HG02623 (cell line): ENCODE results near the gene ZNF48.
A peak's percentile ranks its signal among the peaks of the same experiment; 100 is the strongest.

Experiments
- ATAC-seq: cut with Tn5 transposase; IDR thresholded peaks from one replicate; pipeline ENCODE4 v1.9.1; 2021; ENCODE audit warnings: moderate library complexity; ENCODE audit not compliant: unreplicated experiment

The ZNF48 gene

DNA sequence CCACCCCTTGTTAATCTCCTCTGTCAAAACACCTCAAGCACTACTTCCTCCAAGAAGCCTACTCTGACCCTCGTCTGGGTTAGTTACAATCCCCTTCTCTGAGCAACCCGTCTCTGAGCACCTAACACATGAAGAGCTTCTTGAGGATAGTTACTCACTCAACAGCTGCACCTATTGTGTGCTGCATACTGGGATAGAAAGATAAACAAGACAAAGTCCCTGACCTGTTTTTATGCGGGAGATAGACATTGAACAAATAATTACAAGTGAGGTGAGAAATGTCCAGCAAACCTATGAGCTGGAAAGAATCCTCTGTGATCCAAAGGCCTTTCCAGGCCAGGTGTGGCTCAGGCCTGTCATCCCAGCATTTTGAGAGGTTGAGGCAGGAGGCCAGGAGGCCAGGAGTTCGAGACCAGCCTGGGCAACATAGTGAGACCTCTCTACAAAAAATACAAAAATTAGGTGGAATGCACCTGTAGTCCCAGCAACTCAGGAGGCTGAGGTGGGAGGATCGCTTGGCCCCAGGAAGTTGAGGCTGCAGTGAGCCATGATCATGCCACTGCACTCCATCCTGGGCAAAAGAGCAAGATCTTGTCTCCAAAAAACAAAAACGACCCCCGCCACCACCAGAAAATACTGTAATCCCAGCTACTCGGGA lies 6.7 kb downstream of the ZNF48 start:
- ATAC-seq, result no peak

DNA sequence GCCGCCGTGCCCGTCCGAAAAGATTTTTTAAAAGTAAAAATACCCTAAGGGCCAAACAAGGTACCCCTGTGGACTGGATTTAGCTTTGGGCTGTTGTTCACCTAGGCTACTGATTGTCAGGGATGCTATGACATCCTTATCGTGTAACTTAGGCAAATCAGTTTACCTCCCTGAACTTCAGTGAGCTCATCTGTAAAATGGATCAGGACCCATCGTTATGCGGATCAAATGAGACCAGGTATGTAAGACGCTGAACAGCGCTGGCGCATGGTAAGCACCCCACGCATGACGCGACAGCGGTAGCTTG lies 11.5 kb downstream of the ZNF48 start:
- no peak for ATAC-seq

DNA sequence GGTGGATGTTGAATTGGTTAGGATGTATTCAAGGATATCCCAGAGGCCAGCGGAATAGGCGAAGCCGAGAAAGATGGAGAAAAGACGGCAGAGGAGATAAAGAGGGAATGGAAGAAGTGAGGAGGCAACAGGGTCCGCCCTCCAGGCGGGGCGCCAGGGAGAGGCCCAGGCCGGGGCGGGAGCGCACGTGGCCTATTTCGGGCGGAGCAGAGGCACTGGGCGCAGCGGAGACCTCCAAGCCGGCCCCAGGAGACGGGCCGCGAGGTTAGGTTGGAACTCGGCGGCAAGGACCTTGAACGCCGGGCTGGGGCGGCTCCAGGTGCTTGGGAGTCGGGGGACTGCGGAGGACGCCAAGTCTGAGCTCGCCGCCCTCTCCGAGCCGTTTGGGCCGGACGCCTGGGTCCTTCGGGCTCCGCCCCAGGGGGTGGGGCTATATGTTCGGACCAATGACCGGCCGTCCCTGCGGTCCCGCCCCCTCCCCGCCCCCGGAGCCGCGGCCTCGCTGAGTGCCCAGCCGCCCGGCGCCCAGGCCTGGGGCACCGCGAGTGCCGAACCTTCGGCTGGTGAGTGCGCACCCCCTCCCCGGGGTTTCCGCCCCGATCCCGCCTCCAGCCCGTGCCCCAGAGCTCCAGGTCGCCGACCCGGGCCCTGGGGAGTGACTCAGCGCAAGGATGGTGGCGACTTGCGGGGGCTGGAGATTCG lies 12.0 kb downstream of the ZNF48 start, which contains the start of gene ZNF771:
TSS of gene ZNF771 (plus strand) at position 505 of the 702 bp plus-strand sequence. CDS start 448 bp downstream, outside the sequence.
- ATAC-seq, result peak; percentile 80

DNA sequence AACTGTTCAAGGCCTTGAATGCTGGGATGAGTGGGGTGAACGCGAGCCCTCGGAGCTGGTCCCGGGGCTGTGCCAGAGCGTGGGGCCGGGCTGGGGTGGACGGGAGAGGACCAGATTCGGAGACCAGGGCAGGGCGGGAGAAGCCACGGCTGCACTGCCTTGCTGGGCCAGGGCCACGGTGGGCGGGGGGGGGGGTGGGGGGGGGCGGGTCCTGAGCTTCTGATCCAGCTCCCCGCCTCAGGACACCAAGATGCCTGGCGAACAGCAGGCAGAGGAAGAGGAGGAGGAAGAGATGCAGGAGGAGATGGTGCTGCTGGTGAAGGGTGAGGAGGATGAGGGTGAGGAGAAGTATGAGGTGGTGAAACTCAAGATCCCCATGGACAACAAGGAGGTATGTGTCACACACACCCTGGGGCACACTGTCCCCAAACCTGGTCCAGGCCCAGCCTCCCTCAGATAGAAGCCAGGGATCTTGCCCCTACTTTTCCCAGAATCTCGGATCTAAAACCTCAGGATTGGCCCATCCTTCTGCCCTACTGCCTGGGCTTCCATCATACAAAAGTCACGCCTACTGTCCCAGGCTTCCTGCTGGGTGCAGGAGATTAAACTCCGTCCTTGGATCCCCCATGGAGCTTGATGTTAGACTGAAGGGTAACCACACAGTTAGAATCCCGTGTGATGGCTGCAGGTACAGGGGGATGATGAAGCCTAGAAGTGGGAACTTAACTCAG lies 12.7 kb downstream of the ZNF48 start:
- ATAC-seq, result no peak

DNA sequence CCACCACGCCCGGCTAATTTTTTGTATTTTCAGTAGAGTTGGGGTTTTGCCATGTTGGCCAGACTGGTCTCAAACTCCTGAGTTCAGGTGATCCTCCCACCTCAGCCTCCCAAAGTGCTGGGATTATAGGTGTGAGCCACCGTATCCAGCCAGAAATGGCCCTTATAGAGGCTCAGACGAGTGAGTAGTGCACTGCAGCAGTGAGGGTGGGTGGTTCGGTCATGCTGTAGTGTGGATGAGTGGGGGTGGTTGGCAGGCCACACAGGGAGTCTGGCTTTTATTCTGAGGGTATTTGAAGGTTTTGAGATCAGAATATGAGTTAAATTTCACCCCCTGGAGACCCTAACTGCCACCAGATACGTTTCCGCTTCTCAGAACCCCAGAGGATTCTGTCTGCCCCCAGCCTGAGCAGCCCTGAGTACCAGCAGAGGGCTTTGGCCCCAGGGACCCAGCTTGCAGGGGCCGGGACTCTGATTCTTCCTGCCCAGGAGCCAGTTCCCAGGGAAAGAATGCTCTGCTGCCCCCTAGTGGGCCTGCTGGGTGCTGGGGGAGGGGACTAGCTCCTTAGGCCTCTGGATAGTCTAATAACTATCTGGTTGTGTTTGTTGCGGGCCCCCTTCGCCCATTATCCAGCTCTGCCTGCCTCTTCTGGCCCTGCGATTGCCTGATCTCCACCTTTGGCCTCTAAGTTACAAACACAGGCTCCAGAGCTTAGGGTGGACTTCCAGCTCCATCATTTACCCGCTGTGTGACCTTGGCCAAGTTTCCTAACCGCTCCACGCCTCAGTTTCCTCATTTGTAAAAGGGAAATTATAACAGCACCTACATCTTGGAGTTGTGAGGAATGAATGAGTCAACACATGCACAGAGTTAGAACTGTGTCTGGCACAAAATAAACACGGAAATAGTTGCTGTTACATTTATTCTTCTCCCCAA lies 14.2 kb downstream of the ZNF48 start:
- peak; percentile 49 for ATAC-seq

DNA sequence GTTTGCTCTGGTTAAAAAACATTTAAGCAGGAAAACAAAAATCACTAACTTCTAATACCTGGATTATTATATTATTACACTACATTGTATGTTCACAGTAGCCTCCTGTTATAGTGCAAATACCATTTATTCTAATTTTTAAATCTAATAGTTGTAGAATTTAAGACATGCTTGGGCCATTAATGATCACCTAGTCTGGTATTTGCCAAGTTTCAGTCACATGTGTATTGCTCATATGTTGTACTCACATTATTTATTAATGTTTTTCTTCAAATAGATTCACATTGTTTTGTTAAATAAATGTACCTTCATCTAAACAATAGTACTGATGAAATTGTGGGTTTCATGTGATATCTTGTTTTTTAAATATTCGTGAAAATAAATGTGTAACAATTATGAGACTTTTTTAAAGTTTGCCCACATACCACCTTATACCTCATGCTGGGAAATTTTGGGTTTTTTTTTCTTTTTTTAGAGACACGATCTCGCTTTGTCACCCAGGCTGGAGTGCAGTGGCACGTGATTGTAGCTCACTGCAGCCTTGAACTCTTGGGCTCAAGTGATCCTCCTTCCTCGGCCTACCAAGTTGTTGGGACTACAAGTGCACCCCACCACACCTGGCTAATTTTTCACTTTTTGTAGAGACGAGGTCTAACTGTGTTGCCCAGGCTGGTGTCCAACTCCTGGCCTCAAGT lies 18.0 kb downstream of the ZNF48 start:
- no peak for ATAC-seq

DNA sequence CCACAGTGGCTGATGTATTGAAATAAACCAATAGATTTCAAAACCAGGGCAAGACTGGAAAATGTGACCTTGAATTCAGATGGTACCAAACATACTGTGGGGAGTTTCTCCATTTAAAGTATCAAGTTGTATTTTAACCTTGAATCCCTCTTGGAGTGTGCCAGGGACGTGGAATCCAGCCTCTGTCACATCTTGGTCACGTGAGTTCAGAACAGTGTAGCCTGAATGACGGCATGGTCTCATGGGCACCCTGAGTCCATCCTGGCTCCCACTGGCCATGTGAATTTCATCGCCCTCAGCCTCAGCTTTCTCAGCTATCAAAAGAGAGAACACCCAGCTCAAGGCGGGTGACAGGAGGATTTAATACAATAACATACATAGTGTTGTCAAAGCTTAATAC lies 18.9 kb downstream of the ZNF48 start:
- no peak for ATAC-seq

DNA sequence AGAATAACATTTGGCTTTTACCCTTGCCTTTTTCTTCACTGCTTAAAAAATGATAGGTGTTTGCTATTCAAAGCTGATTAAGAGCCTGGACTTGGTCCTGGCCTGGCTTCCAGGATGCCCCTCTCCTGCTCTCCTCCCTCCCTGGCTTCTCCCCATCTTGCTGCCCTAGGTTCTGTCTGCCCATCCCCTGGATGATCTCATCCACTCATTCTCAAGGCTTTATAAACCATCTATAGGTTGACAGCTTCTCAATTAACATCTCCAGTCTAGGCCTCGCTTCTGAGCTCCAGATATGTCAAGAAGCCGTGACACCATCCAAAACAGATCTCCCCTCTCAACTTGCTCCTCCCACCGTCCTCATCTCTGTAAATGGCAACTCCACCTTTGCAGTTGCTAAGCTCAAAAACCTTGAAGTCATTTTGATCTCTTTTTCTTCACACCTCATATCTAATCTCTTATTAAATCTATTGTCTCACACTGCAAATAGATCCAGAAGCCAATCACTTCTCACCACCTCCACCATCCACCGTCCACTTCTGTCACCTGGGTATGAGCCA lies 20.9 kb downstream of the ZNF48 start:
- no peak for ATAC-seq

DNA sequence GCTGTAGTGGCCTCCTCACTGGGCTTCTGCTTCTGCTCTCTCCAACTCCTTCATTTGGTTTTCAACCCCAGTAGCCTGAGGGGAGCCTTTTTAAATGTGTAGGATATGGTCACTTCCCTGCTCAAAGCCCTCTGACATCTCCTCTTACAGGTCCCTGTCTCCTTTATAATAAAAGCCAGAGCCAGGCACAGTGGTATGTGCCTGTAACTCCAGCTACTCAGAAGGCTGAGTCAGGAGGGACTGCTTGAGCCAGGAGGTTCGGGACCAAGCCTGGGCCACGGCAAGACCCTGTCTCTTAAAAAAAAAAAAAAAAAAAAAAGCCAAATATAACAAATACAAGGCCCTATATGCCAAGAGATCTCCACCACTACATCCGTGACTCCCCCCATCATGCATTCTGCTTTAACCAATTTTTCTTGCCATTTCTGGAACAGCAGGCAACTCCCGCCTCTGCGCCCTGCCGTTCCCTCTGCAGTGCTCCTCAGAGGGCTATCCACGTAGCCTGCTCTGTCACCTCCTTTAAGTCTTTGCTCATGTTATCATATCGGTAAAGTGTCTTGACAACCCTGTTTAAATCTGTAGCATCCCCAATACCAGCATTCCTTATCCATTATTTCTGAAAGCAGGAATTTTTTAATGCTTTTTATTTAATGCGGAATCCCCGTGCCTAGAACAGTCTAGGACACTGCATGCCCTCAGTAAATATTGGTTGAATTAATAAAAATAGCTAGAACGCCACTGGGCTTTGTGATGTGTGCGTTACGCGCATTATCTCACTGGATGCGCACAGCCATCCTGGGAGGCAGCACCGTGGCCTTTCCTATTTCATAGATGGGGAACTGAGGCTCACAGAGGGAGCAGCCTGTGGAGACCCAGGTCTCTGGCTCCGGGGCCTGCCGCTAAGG lies 21.7 kb downstream of the ZNF48 start:
- no peak for ATAC-seq

DNA sequence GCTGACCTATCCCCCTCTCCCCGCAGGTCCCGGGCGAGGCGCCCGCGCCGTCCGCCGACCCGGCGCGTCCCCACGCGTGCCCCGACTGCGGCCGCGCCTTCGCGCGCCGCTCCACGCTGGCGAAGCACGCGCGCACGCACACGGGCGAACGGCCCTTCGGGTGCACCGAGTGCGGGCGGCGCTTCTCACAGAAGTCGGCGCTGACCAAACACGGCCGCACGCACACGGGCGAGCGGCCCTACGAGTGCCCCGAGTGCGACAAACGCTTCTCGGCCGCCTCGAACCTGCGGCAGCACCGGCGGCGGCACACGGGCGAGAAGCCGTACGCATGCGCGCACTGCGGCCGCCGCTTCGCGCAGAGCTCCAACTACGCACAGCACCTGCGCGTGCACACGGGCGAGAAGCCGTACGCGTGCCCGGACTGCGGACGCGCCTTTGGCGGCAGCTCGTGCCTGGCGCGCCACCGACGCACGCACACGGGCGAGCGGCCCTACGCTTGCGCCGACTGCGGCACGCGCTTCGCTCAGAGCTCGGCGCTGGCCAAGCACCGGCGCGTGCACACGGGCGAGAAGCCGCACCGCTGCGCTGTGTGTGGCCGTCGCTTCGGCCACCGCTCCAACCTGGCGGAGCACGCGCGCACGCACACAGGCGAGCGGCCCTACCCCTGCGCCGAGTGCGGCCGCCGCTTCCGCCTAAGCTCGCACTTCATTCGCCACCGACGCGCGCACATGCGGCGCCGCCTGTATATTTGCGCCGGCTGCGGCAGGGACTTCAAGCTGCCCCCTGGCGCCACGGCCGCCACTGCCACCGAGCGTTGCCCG lies 22.5 kb downstream of the ZNF48 start:
- ATAC-seq, result peak; percentile 82

DNA sequence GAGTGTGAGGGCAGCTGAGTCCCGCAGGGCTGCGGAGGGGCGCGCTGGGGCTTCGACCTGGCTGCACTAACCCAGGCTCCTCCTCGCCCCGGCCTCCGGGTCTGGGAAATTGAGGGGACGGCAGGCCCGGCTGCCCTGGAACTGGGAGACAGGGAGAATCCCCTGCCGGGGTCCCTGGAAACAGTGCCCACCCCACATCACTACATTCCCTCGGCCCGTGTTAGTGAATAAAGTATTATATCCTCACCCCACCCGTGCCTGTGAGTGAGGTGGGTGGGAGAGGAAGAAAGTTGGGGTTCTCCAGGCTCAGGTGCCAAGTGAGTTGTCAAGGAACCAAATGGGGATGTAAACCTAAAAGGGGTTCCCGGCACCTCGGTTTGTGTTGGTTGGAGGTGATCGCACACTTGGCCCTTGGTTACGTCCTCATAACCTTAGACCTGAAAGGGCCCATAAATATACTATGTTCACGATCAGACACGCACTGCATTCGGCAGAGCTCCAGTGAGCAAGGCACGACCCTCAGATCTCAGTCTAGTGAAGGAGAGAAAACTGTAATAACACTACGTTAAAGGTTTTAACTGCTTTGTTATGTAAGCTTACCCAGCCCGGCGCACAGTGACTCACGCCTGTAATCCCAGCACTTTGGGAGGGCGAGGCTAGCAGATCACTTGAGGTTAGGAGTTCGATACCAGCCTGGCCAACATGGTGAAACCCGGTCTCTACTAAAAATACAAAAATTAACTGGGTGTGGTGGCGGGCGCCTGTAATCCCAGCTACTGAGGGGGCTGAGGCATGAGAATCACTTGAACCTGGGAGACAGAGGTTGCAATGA lies 23.3 kb downstream of the ZNF48 start:
- peak; percentile 6 for ATAC-seq

DNA sequence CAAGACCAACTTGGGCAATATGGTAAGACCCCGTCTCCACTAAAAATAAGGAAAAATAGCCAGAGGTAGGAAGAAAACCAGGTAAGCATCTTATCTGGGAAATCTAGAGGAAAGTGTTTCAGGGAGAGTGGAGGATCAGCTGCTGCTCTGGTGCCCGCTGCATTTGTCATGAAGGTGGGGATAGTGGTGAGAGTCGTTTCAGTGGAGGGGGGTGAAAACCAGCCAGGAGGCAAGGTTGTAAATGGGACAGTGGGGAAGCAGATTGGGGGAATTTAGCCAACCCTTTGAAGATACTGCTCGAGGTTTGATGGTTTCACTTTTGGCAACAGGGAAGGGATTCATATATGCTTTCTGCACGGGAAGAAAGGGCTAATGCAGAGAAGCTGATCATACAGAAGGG lies 25.8 kb downstream of the ZNF48 start:
- no peak for ATAC-seq

DNA sequence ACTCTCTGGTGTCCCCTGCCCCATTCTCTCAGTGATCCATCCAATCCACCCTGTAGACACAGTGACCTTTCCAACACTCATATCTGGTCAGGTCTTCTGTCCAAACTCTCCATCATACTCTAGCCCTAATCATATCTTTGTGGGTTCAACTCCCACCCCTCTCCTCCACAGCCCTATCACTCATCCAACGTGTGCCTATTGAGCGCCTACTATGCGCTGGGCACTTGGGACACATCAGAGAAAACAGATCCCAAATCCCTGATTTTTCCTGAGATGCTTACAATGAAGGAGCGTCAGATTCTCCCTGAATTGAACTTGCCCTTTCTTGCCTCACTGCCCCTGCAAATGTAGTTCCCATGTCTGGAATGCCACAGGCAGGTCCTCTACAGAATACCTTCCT lies 32.8 kb downstream of the ZNF48 start:
- no peak for ATAC-seq

DNA sequence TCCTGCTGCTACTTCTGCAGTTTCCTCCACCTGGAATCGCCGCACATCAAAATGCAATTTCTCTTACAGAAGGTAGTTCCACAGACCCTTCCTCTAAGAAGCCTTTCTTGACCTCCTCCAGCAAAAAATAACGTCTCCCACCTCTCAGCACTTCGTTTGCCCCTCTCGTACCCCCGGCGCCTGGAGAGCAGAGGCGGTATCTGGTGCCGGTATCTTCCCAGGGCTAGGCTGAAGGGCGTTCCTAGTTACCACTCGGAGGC lies 34.1 kb downstream of the ZNF48 start:
- no peak for ATAC-seq

DNA sequence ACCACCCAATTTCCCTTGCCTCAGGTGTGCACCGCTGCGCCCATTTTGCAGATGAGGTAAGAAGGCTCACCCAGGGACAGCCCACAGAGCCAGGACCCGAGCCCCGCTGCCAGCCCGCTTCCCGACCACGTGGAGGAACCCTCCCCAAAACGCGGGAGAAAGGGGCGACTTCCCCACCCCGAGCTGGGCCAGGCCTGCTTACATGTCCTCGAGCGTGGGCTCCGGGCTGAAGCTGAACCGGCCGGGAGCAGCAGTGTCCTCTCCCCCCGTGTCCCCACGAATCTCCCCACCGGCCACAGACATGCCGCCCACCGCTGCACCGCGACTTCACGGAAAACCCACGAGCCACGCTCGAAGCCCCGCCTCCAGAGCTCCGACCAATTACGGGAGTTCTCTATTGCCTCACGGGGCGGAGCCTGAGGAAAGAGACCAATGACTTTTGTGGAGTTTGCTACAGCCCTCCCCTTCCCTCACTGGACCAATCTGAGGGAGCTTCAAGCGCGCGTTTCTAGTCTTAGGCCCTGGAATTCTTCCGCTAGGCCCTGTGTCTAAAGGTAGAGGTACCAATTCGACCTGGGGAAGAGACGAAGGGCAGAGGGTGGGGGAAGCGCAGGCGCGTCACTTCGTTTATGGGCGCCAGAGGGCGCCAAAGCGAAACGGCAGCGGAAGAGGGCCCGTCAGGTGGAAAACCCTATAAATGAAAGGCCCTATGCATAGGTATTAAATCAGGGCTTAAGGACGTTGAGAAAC lies 34.6 kb downstream of the ZNF48 start, which contains the start of gene DCTPP1:
TSS of gene DCTPP1 (minus strand) at position 353 of the 750 bp plus-strand sequence. CDS start at position 303, 50 bp downstream.
- ATAC-seq, result peak; percentile 94

DNA sequence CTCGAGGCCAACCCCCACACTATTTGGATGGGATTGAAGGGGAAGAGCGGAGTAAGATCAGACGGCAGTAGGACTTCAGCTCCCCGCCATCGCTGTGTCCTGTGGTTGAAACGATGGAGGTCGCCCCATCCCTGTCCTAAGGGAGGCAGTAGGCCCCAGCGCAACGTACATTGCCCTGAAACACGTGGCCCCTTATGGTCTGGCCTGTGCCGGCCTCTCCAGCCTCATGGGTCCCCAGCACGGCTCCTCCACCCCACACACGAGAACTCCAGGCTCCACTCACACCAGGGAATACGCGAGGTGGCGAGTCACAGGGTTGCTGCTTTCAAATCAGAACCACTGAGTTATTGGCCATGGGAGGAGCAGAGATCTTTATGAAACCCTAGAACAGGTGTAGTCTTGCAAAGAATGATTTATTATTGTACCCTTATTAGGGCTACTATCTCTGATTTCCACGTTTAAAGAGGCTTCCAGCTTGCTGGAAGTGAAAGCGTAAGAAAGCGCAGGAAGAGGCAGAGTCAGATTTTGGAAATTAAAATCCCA lies 35.3 kb downstream of the ZNF48 start:
- no peak for ATAC-seq

DNA sequence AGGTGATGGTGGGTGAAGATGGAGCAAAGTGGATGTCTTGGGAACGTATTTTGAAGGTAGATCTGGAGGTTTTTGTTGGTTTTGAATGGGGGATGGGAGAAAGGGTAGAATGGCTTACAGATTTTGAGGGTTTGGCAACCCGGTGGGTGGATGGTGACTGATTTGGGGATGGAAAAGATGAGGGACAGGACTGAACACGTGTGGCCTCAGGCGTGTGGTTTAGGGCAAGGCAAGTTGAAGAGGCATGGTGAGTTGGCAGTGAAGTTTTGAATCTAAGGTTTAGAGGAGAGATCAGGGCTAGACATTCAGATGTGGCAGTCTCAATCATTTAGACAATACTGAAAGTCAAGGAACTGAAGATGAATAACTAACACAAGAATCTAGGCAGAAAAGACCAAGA lies 39.6 kb downstream of the ZNF48 start:
- ATAC-seq, result no peak
